ENCODE data around the gene PFKFB4. TPM values are rescaled to one million over a fixed set of nuclear protein-coding genes. Genes with fewer than 3 reads are reported as not detected.

Gene PFKFB4
- total RNA-seq, 2 donors from 2014 or later: 9.9 to 89.0 TPM

- Histone ChIP-seq H3K27me3 (replicated peaks; ENCODE audit: insufficient read depth) (no peaks in the 10 kb centered on the region), H3K9me3 (no peaks in the 10 kb centered on the region), H3K4me3 (no peak overlapping the region), H3K4me1 (replicated peaks) (peaks cover 41% of the 10 kb centered on the region), H3K36me3 (peaks cover 0 to 7% of the 10 kb centered on the region in 2 donors), H3K27ac (peak overlapping the region in 1 of 2 donors; percentile 50)
- no peak for DNase-seq (ENCODE audit: low spot score)
- TF ChIP-seq, protein P1, sequence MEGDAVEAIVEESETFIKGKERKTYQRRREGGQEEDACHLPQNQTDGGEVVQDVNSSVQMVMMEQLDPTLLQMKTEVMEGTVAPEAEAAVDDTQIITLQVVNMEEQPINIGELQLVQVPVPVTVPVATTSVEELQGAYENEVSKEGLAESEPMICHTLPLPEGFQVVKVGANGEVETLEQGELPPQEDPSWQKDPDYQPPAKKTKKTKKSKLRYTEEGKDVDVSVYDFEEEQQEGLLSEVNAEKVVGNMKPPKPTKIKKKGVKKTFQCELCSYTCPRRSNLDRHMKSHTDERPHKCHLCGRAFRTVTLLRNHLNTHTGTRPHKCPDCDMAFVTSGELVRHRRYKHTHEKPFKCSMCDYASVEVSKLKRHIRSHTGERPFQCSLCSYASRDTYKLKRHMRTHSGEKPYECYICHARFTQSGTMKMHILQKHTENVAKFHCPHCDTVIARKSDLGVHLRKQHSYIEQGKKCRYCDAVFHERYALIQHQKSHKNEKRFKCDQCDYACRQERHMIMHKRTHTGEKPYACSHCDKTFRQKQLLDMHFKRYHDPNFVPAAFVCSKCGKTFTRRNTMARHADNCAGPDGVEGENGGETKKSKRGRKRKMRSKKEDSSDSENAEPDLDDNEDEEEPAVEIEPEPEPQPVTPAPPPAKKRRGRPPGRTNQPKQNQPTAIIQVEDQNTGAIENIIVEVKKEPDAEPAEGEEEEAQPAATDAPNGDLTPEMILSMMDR (IDR thresholded peaks at IDR 0.05): no peak
- TF ChIP-seq POLR2A (IDR thresholded peaks at IDR 0.05) (no peak), POLR2AphosphoS5 (IDR thresholded peaks at IDR 0.05) (no peak)
- intact Hi-C loops (cut with DNase I): no loop called here
- WGBS: 56% methylated on average over 1 of the region's 1 CpG
Observed at GRCh38 chr3:48470286-48470685, 86.3 kb downstream of the PFKFB4 start.

DNA sequence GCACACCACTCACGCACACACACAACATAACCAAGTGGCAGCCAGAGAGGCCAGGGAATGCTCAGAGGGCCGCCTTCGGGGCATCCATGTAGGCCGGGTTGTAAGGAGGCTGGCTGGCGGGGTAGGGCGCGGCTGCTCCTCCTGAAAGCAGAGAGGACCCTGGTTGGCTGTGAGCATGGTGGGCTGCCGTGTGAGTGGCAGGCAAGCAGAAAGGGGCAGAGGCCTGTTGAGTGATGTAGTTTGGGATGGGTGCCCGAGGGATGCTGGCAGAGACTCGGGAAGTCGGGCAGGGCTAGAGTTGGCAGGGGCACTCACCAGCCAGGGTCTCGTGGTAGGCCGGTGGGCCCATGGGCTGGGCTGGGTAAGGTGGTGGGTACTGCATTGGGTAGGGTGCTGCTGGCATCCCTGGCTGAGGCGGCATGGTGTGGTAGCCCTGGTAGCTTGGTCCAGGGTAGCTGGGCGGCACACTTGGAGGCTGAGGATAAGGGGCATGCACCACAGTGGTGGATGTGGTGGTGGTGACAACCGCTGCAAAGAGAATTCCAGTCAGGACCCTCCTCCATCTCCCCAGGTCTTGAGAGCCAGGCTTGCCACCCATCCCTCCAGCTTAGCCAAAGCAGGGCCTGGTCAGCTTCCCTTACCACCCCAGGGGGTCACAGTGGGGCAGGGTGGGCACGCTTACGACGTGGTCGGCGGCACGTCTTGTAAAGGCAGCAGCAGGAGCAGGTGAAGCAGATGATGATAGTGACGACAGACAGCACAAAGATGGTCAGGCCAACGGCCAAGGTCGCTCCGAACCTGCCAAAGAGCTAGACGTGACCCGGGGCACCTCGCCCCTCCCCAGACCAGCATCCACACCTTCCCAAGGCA, 87.3 kb downstream of the PFKFB4 start:
- H3K4me3 ChIP-seq: no peak overlapping the region
- no peaks in the 10 kb centered on the region for H3K9me3 ChIP-seq
- no peak for DNase-seq (ENCODE audit: low spot score)
- WGBS: 80% methylated on average over 24 of the region's 29 CpGs
- no peak for TF ChIP-seq POLR2A (IDR thresholded peaks at IDR 0.05)
- H3K4me1 ChIP-seq (replicated peaks): peaks cover 49% of the 10 kb centered on the region
- H3K27me3 ChIP-seq (replicated peaks; ENCODE audit: insufficient read depth): no peaks in the 10 kb centered on the region
- H3K36me3 ChIP-seq: peaks cover 0 to 7% of the 10 kb centered on the region in 2 donors
- intact Hi-C loops (cut with DNase I): loop anchor here (5.0 kb wide), 1 partner anchor 128 kb away; the partner anchor contains the start of gene COL7A1
- peak overlapping the region in 1 of 2 donors; percentile 100 for H3K27ac ChIP-seq

DNA sequence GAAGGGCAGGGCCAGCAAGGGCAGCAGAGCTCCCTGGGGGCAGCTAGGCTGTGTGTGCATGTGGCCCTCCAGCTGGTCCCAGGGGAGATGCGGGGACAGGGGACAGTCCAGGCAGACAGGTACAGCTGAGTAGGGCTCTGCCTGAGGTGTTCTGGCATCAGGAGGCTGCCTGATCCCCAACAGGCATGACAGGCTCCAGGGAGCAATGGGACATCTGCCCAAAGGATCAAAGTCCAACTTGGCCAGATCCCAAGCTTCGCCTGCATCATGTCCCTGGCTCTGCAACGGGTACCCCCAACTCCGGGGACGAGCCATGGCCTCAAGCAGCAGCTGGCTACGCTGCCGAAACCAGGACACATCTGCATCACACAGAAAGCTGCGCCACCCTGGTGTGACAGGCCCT, 88.3 kb downstream of the PFKFB4 start:
- 48% methylated on average over 8 of the region's 8 CpGs for WGBS
- H3K4me3 ChIP-seq: no peak overlapping the region
- peaks cover 0 to 7% of the 10 kb centered on the region in 2 donors for H3K36me3 ChIP-seq
- intact Hi-C loops (cut with DNase I): loop anchor here (5.0 kb wide), 1 partner anchor 129 kb away; the partner anchor contains the start of gene COL7A1
- no peaks in the 10 kb centered on the region for H3K9me3 ChIP-seq
- peaks cover 45% of the 10 kb centered on the region for H3K4me1 ChIP-seq (replicated peaks)
- DNase-seq (ENCODE audit: low spot score): no peak
- TF ChIP-seq, protein P1 (IDR thresholded peaks at IDR 0.05): no peak
- TF ChIP-seq POLR2A (IDR thresholded peaks at IDR 0.05) (no peak), POLR2AphosphoS5 (IDR thresholded peaks at IDR 0.05) (no peak)
- H3K27ac ChIP-seq: peak overlapping the region; percentile 99 to 100
- H3K27me3 ChIP-seq (replicated peaks; ENCODE audit: insufficient read depth): no peaks in the 10 kb centered on the region

MicroRNAs within 50 kb of the gene (microRNA counts, 767-probe panel; counts per million panel counts)
- microRNA hsa-miR-711: 0 to 431 counts per million in 2 donors

Small RNA genes lying within 50 kb of the gene (microRNA-seq; reads per million reads assigned to microRNA genes)
- gene MIR6823 (not detected), gene MIR711 (not detected)

Small RNA genes lying within 50 kb of the gene (small RNA-seq; reads per million reads assigned to genes)
- gene MIR6823: 0 reads per million in 2 donors

Other genes with a start within 250 kb of the PFKFB4 start
- 1 to 10 TPM in 1 of 2 donors, not detected in 1; 4.9 TPM for gene SPINK8, start 223.1 kb downstream of the PFKFB4 start, total RNA-seq
- under 1 TPM in 1 of 2 donors, not detected in 1; 0.68 TPM for gene FBXW12, start 184.6 kb downstream of the PFKFB4 start, total RNA-seq
- gene PLXNB1, start 126.7 kb downstream of the PFKFB4 start, total RNA-seq: 100 to 1,000 TPM; 115 to 182 TPM
- gene CCDC51, start 116.7 kb downstream of the PFKFB4 start, total RNA-seq: 10 to 100 TPM; 12.7 to 14.8 TPM
- 100 to 1,000 TPM; 310 to 446 TPM for gene TMA7, start 116.5 kb downstream of the PFKFB4 start, total RNA-seq
- gene ATRIP, start 110.1 kb downstream of the PFKFB4 start, total RNA-seq: 10 to 100 TPM in 1 of 2 donors, 1 to 10 TPM in 1; 7.7 to 16.5 TPM
- gene SHISA5, start 52.6 kb downstream of the PFKFB4 start, total RNA-seq: 100 to 1,000 TPM; 152 to 231 TPM
- 1 to 10 TPM in 1 of 2 donors, under 1 TPM in 1; 0.85 to 1.6 TPM for gene UCN2, start 7.0 kb upstream of the PFKFB4 start, total RNA-seq
- gene COL7A1, start 38.5 kb upstream of the PFKFB4 start, total RNA-seq: 10 to 100 TPM; 84.8 to 92.6 TPM
- gene UQCRC1, start 52.8 kb upstream of the PFKFB4 start, total RNA-seq: 100 to 1,000 TPM; 239 to 251 TPM
- 1 to 10 TPM in 1 of 2 donors, not detected in 1; 1.9 TPM for gene TMEM89, start 65.0 kb upstream of the PFKFB4 start, total RNA-seq
- gene SLC26A6, start 78.7 kb upstream of the PFKFB4 start, total RNA-seq: 10 to 100 TPM; 18.4 to 30.0 TPM
- gene CELSR3, start 106.1 kb upstream of the PFKFB4 start, total RNA-seq: 1 to 10 TPM in 1 of 2 donors, under 1 TPM in 1; 0.41 to 6.4 TPM
- gene NCKIPSD, start 129.1 kb upstream of the PFKFB4 start, total RNA-seq: 10 to 100 TPM; 32.9 to 83.3 TPM
- gene IP6K2, start 160.4 kb upstream of the PFKFB4 start, total RNA-seq: 100 to 1,000 TPM; 112 to 165 TPM